ENCODE data around the gene AGA.

AGA gene

GRCh38 chr4:177441803-177442622 is at the start of gene AGA:
Gene AGA (minus strand): TSS chr4:177442437. CDS start chr4:177442375, 62 bp downstream.
- peak; percentile 96 for DNase-seq

GRCh38 chr4:177492022-177492421 is 49.8 kb upstream of the AGA start:
- no peak for DNase-seq

- DNase-seq = no peak
Observed at GRCh38 chr4:177490769-177491168, 48.5 kb upstream of the AGA start.

GRCh38 chr4:177489471-177490246 is 47.4 kb upstream of the AGA start:
- DNase-seq = no peak

- DNase-seq = no peak
Observed at GRCh38 chr4:177487977-177488376, 45.7 kb upstream of the AGA start.

GRCh38 chr4:177485528-177485927 is 43.3 kb upstream of the AGA start:
- DNase-seq = no peak

- no peak for DNase-seq
Observed at GRCh38 chr4:177484613-177485021, 42.4 kb upstream of the AGA start.

- no peak for DNase-seq
Observed at GRCh38 chr4:177483760-177484159, 41.5 kb upstream of the AGA start.

- no peak for DNase-seq
Observed at GRCh38 chr4:177483271-177483670, 41.0 kb upstream of the AGA start.

GRCh38 chr4:177482367-177482766 is 40.1 kb upstream of the AGA start:
- no peak for DNase-seq

- DNase-seq = no peak
Observed at GRCh38 chr4:177480795-177481194, 38.6 kb upstream of the AGA start.

- no peak for DNase-seq
Observed at GRCh38 chr4:177479063-177479462, 36.8 kb upstream of the AGA start.

GRCh38 chr4:177478496-177478895 is 36.3 kb upstream of the AGA start:
- DNase-seq = no peak

GRCh38 chr4:177473991-177474390 is 31.8 kb upstream of the AGA start:
- DNase-seq = no peak

- DNase-seq = no peak
Observed at GRCh38 chr4:177464026-177464425, 21.8 kb upstream of the AGA start.

- no peak for DNase-seq
Observed at GRCh38 chr4:177461606-177462005, 19.4 kb upstream of the AGA start.

GRCh38 chr4:177460460-177460859 is 18.2 kb upstream of the AGA start:
- no peak for DNase-seq

- no peak for DNase-seq
Observed at GRCh38 chr4:177455561-177455970, 13.3 kb upstream of the AGA start.

GRCh38 chr4:177453116-177453515 is 10.9 kb upstream of the AGA start:
- no peak for DNase-seq

- no peak for DNase-seq
Observed at GRCh38 chr4:177451108-177451500, 8.9 kb upstream of the AGA start.

- no peak for DNase-seq
Observed at GRCh38 chr4:177450426-177451107, 8.3 kb upstream of the AGA start.

GRCh38 chr4:177448850-177449249 is 6.6 kb upstream of the AGA start:
- DNase-seq = no peak

GRCh38 chr4:177447417-177448004 is 5.3 kb upstream of the AGA start:
- no peak for DNase-seq
